ENCODE results near the gene TLR3. TPM values are rescaled to one million over a fixed set of nuclear protein-coding genes. Genes with fewer than 3 reads are reported as not detected.

The TLR3 gene
- total RNA-seq, 4 donors from 2014 or later: 2.5 to 7.0 (median 4.0) TPM

- 93% methylated on average over 10 of the region's 10 CpGs for WGBS
- Histone ChIP-seq H3K4me1 (peaks cover 6 to 18% (median 17%) of the 10 kb centered on the region in 4 donors), H3K27me3 (no peaks in the 10 kb centered on the region), H3K9me3 (no peaks in the 10 kb centered on the region), H3K36me3 (peaks cover 0 to 7% (median 0%) of the 10 kb centered on the region in 4 donors), H3K27ac (replicated peaks in 1 of 4) (no peak overlapping the region), H3K4me3 (no peak overlapping the region)
- intact Hi-C loops (cut with DNase I): no loop called here
- TF ChIP-seq POLR2AphosphoS5 (IDR thresholded peaks at IDR 0.05): no peak
- no peak for TF ChIP-seq POLR2A (IDR thresholded peaks at IDR 0.05; ENCODE audit: low read depth)
- TF ChIP-seq EP300 (IDR thresholded peaks at IDR 0.05): no peak
- TF ChIP-seq CTCF (IDR thresholded peaks at IDR 0.05): no peak
- DNase-seq (ENCODE audit: extremely low spot score): no peak
Measured at GRCh38 chr4:186072516-186072915, 3.6 kb downstream of the TLR3 start.

- Histone ChIP-seq H3K27me3 (no peaks in the 10 kb centered on the region), H3K9me3 (no peaks in the 10 kb centered on the region), H3K4me1 (peaks cover 6 to 16% (median 10%) of the 10 kb centered on the region in 4 donors), H3K27ac (replicated peaks in 1 of 4) (no peak overlapping the region), H3K4me3 (no peak overlapping the region), H3K36me3 (peaks cover 0 to 14% (median 2%) of the 10 kb centered on the region in 4 donors)
- no peak for DNase-seq (ENCODE audit: extremely low spot score)
- 73% methylated on average over 7 of the region's 7 CpGs for WGBS
- intact Hi-C loops (cut with DNase I): no loop called here
- TF ChIP-seq POLR2A (IDR thresholded peaks at IDR 0.05; ENCODE audit: low read depth) (no peak), CTCF (IDR thresholded peaks at IDR 0.05) (no peak), EP300 (IDR thresholded peaks at IDR 0.05) (no peak), POLR2AphosphoS5 (IDR thresholded peaks at IDR 0.05) (no peak)
Measured at GRCh38 chr4:186074189-186074588, 5.2 kb downstream of the TLR3 start.

- H3K27me3 ChIP-seq: no peaks in the 10 kb centered on the region
- no peak overlapping the region for H3K4me3 ChIP-seq
- intact Hi-C loops (cut with DNase I): no loop called here
- 79% methylated on average over 11 of the region's 11 CpGs for WGBS
- H3K36me3 ChIP-seq: peaks cover 0 to 39% (median 9%) of the 10 kb centered on the region in 4 donors
- H3K4me1 ChIP-seq: peaks cover 0 to 9% (median 3%) of the 10 kb centered on the region in 4 donors
- DNase-seq (ENCODE audit: extremely low spot score): no peak
- H3K27ac ChIP-seq (replicated peaks in 1 of 4): no peak overlapping the region
- no peak for TF ChIP-seq POLR2AphosphoS5 (IDR thresholded peaks at IDR 0.05)
- TF ChIP-seq EP300 (IDR thresholded peaks at IDR 0.05): no peak
- TF ChIP-seq CTCF (IDR thresholded peaks at IDR 0.05): no peak
- TF ChIP-seq POLR2A (IDR thresholded peaks at IDR 0.05; ENCODE audit: low read depth): no peak
- no peaks in the 10 kb centered on the region for H3K9me3 ChIP-seq
Measured at GRCh38 chr4:186078981-186079638, 10.2 kb downstream of the TLR3 start.

- WGBS: 85% methylated on average over 9 of the region's 9 CpGs
- Histone ChIP-seq H3K4me3 (no peak overlapping the region), H3K27ac (replicated peaks in 1 of 4) (no peak overlapping the region), H3K9me3 (no peaks in the 10 kb centered on the region), H3K27me3 (no peaks in the 10 kb centered on the region), H3K36me3 (peaks cover 0 to 39% (median 9%) of the 10 kb centered on the region in 4 donors), H3K4me1 (peaks cover 0 to 9% (median 1%) of the 10 kb centered on the region in 4 donors)
- no peak for DNase-seq (ENCODE audit: extremely low spot score)
- no peak for TF ChIP-seq POLR2A (IDR thresholded peaks at IDR 0.05; ENCODE audit: low read depth)
- no peak for TF ChIP-seq CTCF (IDR thresholded peaks at IDR 0.05)
- no peak for TF ChIP-seq EP300 (IDR thresholded peaks at IDR 0.05)
- no peak for TF ChIP-seq POLR2AphosphoS5 (IDR thresholded peaks at IDR 0.05)
- intact Hi-C loops (cut with DNase I): no loop called here
Measured at GRCh38 chr4:186079694-186080093, 10.7 kb downstream of the TLR3 start.

All from esophagus muscularis mucosa (tissue), 4 donors.